Ovary (tissue), 9 donors: ENCODE measurements around the gene TFIP11. TPM values are rescaled to one million over a fixed set of nuclear protein-coding genes. Genes with fewer than 3 reads are reported as not detected.
A peak's percentile ranks its signal among the peaks of the same experiment; 100 is the strongest.

Source experiments
- DNase-seq, 5 donors: peaks; one replicate each; pipeline ENCODE4 v3.0.0-alpha.2; 2019 to 2020
- H3K27ac ChIP-seq, 2 donors: fragments of 200-600 bp; one replicate each; pipeline versions ENCODE4 v1.5.1 to v1.8.0; 2019 to 2022
- H3K27me3 ChIP-seq: fragments of 200-600 bp; one replicate; pipeline ENCODE4 v1.8.0; 2022
- H3K36me3 ChIP-seq: fragments of 200-600 bp; sonication (generic); one replicate; pipeline ENCODE4 v1.5.1; 2019
- H3K4me1 ChIP-seq: one replicate; pipeline ENCODE4 v1.8.1; 2013; ENCODE audit warnings: mild to moderate bottlenecking, moderate library complexity; ENCODE audit not compliant: insufficient read depth
- H3K4me3 ChIP-seq: fragments of 200-600 bp; sonication (generic); one replicate; pipeline ENCODE4 v1.5.1; 2017
- H3K9me3 ChIP-seq, 2 donors: fragments of 200-600 bp in 1 of 2; sonication (generic) in 1 of 2; one replicate each; pipeline versions ENCODE4 v1.5.1 to v1.8.1; 2013 to 2019; ENCODE audit warnings: mild to moderate bottlenecking in 1 of 2, moderate library complexity in 1 of 2
- CTCF ChIP-seq, 3 donors: fragments of 450-650 bp in 2 of 3; fragments of 200-600 bp in 1 of 3; IDR thresholded peaks; one replicate each; pipeline versions ENCODE4 v1.5.1 to v1.8.0; 2016 to 2022; ENCODE audit warnings: antibody characterized with exemption in 3 of 3, mild to moderate bottlenecking in 1 of 3
- EP300 ChIP-seq: sonication (generic); formaldehyde crosslinking; IDR thresholded peaks from one replicate; pipeline ENCODE4 v1.6.1; 2017; ENCODE audit warnings: antibody characterized with exemption
- POLR2A ChIP-seq: fragments of 450-650 bp; IDR thresholded peaks from one replicate; pipeline ENCODE4 v1.6.1; 2017; ENCODE audit warnings: antibody characterized with exemption, mild to moderate bottlenecking, moderate library complexity
- WGBS, 3 donors: extraction: QIAGEN DNeasy Blood & Tissue Kit in 1 of 3; methylation state at CpG; one replicate each; pipeline versions ENCODE4 v1.1.5 to v1.1.7; 2013 to 2017; 5-methylcytosine and 5-hydroxymethylcytosine counted together
- intact Hi-C, 4 donors: fragments of 100-400 bp; cut with DNase I; formaldehyde crosslinking; loops; one replicate each; pipeline versions ENCODE4 v1.11.0 to v1.15.1; 2022 to 2023
- polyA plus RNA-seq, 2 donors: library from polyadenylated mRNA; stranded (reverse); fragments of 200-250 nt in 1 of 2; fragments of 350-450 nt in 1 of 2; fragmentation: Illumina TruSeq in 1 of 2; extraction: RNeasy Lipid Tissue Mini Kit (QIAGEN cat#74804) in 1 of 2; gene quantifications; one replicate each; pipeline ENCODE4 v1.2.3, GENCODE V29; 2013 to 2014
- total RNA-seq, 7 donors: library from RNA; depleted of rRNA in 2 of 7; stranded (reverse); fragments of >200 nt in 2 of 7; fragmentation: NEBNext Ultra II Directional in 3 of 7; extraction: Animal tissue kit (Norgen Biotek cat#: 25700) in 3 of 7; gene quantifications; one replicate each; pipeline versions ENCODE4 v1.1.0 to v1.2.4, GENCODE V29; 2016 to 2023
- donor health status: DM: no; HTN: no; CAD: no; lungs with moderate emphysema.
- donor health status: DM: no; HTN: no; CAD: no.
- donor health status: Bipolar disorder and iron deficiency.
- donor health status: DM: yes; HTN: yes; CAD: no.
- donor health status: DM: no; HTN: no; CAD: no.
- donor health status: DM: yes; HTN: yes; CAD: no.

The TFIP11 gene
- total and polyA plus RNA-seq, 9 donors = 10.8 to 31.0 (median 26.3) TPM

- TF ChIP-seq EP300 = no peak
- no peak for TF ChIP-seq CTCF (IDR thresholded peaks at IDR 0.05)
- no peak for TF ChIP-seq POLR2A
- Histone ChIP-seq H3K27ac (peak overlapping the region in 1 of 2 donors; percentile 0), H3K9me3 (no peaks in the 10 kb centered on the region), H3K27me3 (no peaks in the 10 kb centered on the region), H3K4me1 (peaks cover 14% of the 10 kb centered on the region), H3K36me3 (no peaks in the 10 kb centered on the region), H3K4me3 (no peak overlapping the region)
- DNase-seq = no peak
- intact Hi-C loops = loop anchor here in 1 of 4 donors (10.0 kb wide), 1 partner anchor 105 kb away; no protein-coding TSS in a partner anchor
- 41 to 59% (median 44%) methylated on average over 12 of the region's 12 CpGs for WGBS, 3 donors
Measured at GRCh38 chr22:26479792-26480610, 32.3 kb downstream of the TFIP11 start.

GRCh38 chr22:26479043-26479791 is 33.1 kb downstream of the TFIP11 start:
- 22 to 46% (median 24%) methylated on average over 12 of the region's 12 CpGs for WGBS, 3 donors
- no peaks in the 10 kb centered on the region for H3K9me3 ChIP-seq
- H3K27me3 ChIP-seq = no peaks in the 10 kb centered on the region
- no peak overlapping the region for H3K4me3 ChIP-seq
- H3K36me3 ChIP-seq = no peaks in the 10 kb centered on the region
- TF ChIP-seq EP300 = no peak
- TF ChIP-seq POLR2A = no peak
- no peak for TF ChIP-seq CTCF (IDR thresholded peaks at IDR 0.05)
- DNase-seq = no peak
- peaks cover 13% of the 10 kb centered on the region for H3K4me1 ChIP-seq
- H3K27ac ChIP-seq = peak overlapping the region in 1 of 2 donors; percentile 0
- intact Hi-C loops = no loop called here

- H3K9me3 ChIP-seq = no peaks in the 10 kb centered on the region
- no peaks in the 10 kb centered on the region for H3K36me3 ChIP-seq
- no peak overlapping the region for H3K4me3 ChIP-seq
- no peak for DNase-seq
- 34 to 40% (median 35%) methylated on average over 4 of the region's 4 CpGs for WGBS, 3 donors
- intact Hi-C loops = no loop called here
- peaks cover 10% of the 10 kb centered on the region for H3K4me1 ChIP-seq
- no peaks in the 10 kb centered on the region for H3K27me3 ChIP-seq
- TF ChIP-seq EP300 (no peak), CTCF (IDR thresholded peaks at IDR 0.05) (no peak), POLR2A (no peak)
- H3K27ac ChIP-seq = no peak overlapping the region
Measured at GRCh38 chr22:26477341-26477731, 34.9 kb downstream of the TFIP11 start.

- no peak overlapping the region for H3K4me3 ChIP-seq
- H3K27me3 ChIP-seq = no peaks in the 10 kb centered on the region
- no peaks in the 10 kb centered on the region for H3K36me3 ChIP-seq
- TF ChIP-seq POLR2A (no peak), EP300 (no peak), CTCF (IDR thresholded peaks at IDR 0.05) (no peak)
- 79 to 93% (median 89%) methylated on average over 4 of the region's 4 CpGs for WGBS, 3 donors
- H3K27ac ChIP-seq = no peak overlapping the region
- DNase-seq = no peak
- peaks cover 10% of the 10 kb centered on the region for H3K4me1 ChIP-seq
- intact Hi-C loops = no loop called here
- no peaks in the 10 kb centered on the region for H3K9me3 ChIP-seq
Measured at GRCh38 chr22:26476705-26477340, 35.5 kb downstream of the TFIP11 start.
